Heart left ventricle (tissue), 16 donors: Measurements from ENCODE around the gene SH3YL1. TPM values are rescaled to one million over a fixed set of nuclear protein-coding genes. Genes with fewer than 3 reads are reported as not detected.

Experiments used
- ATAC-seq, 4 donors: fragments of 200-7000 bp; cut with Tn5 transposase; one replicate each; pipeline ENCODE4 v1.9.1; 2020 to 2022; ENCODE audit warnings: moderate library complexity in 4 of 4, mild to moderate bottlenecking in 3 of 4, moderate number of reproducible peaks in 1 of 4
- DNase-seq, 5 donors: peaks; one replicate each; pipeline ENCODE4 v3.0.0-alpha.2; 2020
- H3K27ac ChIP-seq, 12 donors: fragments of 200-600 bp; sonication (generic) in 4 of 12; one replicate each; pipeline versions ENCODE4 v1.5.0 to v1.8.0; 2016 to 2022; ENCODE audit warnings: mild to moderate bottlenecking in 2 of 12
- H3K27me3 ChIP-seq, 9 donors: fragments of 200-600 bp; sonication (generic) in 2 of 9; one replicate each; pipeline versions ENCODE4 v1.5.1 to v1.8.0; 2016 to 2022; ENCODE audit warnings: mild to moderate bottlenecking in 3 of 9
- H3K36me3 ChIP-seq, 9 donors: fragments of 200-600 bp; sonication (generic) in 2 of 9; one replicate each; pipeline versions ENCODE4 v1.5.0 to v1.8.0; 2018 to 2022; ENCODE audit warnings: mild to moderate bottlenecking in 2 of 9
- H3K4me1 ChIP-seq, 12 donors: fragments of 200-600 bp; sonication (generic) in 4 of 12; one replicate each; pipeline versions ENCODE4 v1.5.0 to v1.8.0; 2016 to 2022; ENCODE audit warnings: mild to moderate bottlenecking in 3 of 12
- H3K4me3 ChIP-seq, 12 donors: fragments of 200-600 bp; sonication (generic) in 4 of 12; one replicate each; pipeline versions ENCODE4 v1.5.0 to v1.8.0; 2017 to 2022; ENCODE audit warnings: mild to moderate bottlenecking in 9 of 12, moderate library complexity in 4 of 12
- H3K9me3 ChIP-seq, 12 donors: fragments of 200-600 bp; sonication (generic) in 4 of 12; one replicate each; pipeline versions ENCODE4 v1.5.0 to v1.8.0; 2016 to 2022; ENCODE audit warnings: mild to moderate bottlenecking in 1 of 12
- CTCF ChIP-seq, 12 donors: fragments of 200-600 bp; sonication (generic) in 4 of 12; IDR thresholded peaks; one replicate each; pipeline versions ENCODE4 v1.5.0 to v1.8.0; 2018 to 2022; ENCODE audit warnings: antibody characterized with exemption in 12 of 12, mild to moderate bottlenecking in 5 of 12
- POLR2A ChIP-seq, 2 donors: fragments of 450-650 bp; IDR thresholded peaks; one replicate each; pipeline ENCODE4 v1.6.1; 2017; ENCODE audit warnings: antibody characterized with exemption in 2 of 2, mild to moderate bottlenecking in 2 of 2, moderate library complexity in 2 of 2
- WGBS, 4 donors: extraction: QIAGEN DNeasy Blood & Tissue Kit in 2 of 4; methylation state at CpG; one replicate each; pipeline versions ENCODE4 v1.1.5 to v1.1.7; 2013 to 2018; 5-methylcytosine and 5-hydroxymethylcytosine counted together
- intact Hi-C, 10 donors: fragments of 100-400 bp; cut with DNase I; formaldehyde crosslinking; loops; one replicate each; pipeline versions ENCODE4 v1.11.1 to v1.14.2; 2022
- polyA plus RNA-seq, 2 donors: library from polyadenylated mRNA; stranded (reverse); fragments of 200-250 nt; gene quantifications; one replicate each; pipeline ENCODE4 v1.2.3, GENCODE V29; 2013
- total RNA-seq, 9 donors: library from RNA; depleted of rRNA in 2 of 9; stranded (reverse); fragments of >200 nt in 2 of 9; fragmentation: NEBNext Ultra II Directional in 3 of 9; extraction: Animal tissue kit (Norgen Biotek cat#: 25700) in 3 of 9; gene quantifications; one replicate each; pipeline versions ENCODE4 v1.1.0 to v1.2.4, GENCODE V29; 2016 to 2023
- donor health status: ischemic (EF 13 %, LVEDD 7.1; RV severe dilation, severe dysfunction).
- donor health status: healthy with polysubstance abuse.
- donor health status: DM: no; HTN: yes; CAD: no.
- donor health status: DM: no; HTN: no; CAD: no.
- donor health status: ischemic (EF 25% LVEDD 6.9; RV normal size, moderate dysfunction).
- donor health status: ischemic (EF 25% LVEDD 5.7; RV mildly dilated, moderate dysfunction).
- donor health status: healthy.
- donor health status: DM: yes; HTN: yes; CAD: no.
- donor health status: ischemic (EF 35%, LVEDD 5.7; RV mildly dilated, moderate dysfunction).
- donor health status: nonischemic (EF 11% LVEDD 7.7; RV severe dilation, severe dysfunction).
- donor health status: DM: yes; HTN: yes; CAD: no.
- donor health status: PGD.
- donor health status: ischemic (EF 29% LVEDD 5.4; RV normal size, mild dysfunction).
- donor health status: nonischemic (EF 23%, LVEDD 6.1; RV moderate dilation, normal function).

Gene SH3YL1
- total and polyA plus RNA-seq, 11 donors: 4.9 to 16.4 (median 10.5) TPM

GRCh38 chr2:259789-260331 lies 4.0 kb downstream of the SH3YL1 start:
- H3K27me3 ChIP-seq: no peaks in the 10 kb centered on the region
- peaks cover 0 to 32% (median 8%) of the 10 kb centered on the region in 12 donors for H3K9me3 ChIP-seq
- H3K4me1 ChIP-seq: peaks cover 0 to 12% (median 7%) of the 10 kb centered on the region in 12 donors
- no peak overlapping the region for H3K27ac ChIP-seq
- 95 to 98% (median 97%) methylated on average over 2 of the region's 2 CpGs for WGBS, 4 donors
- intact Hi-C loops: no loop called here
- TF ChIP-seq POLR2A (IDR thresholded peaks at IDR 0.05) (no peak), CTCF (IDR thresholded peaks at IDR 0.05) (no peak)
- no peaks in the 10 kb centered on the region for H3K36me3 ChIP-seq
- DNase-seq: no peak
- no peak for ATAC-seq
- H3K4me3 ChIP-seq: no peak overlapping the region

- WGBS, 4 donors: 86 to 94% (median 92%) methylated on average over 3 of the region's 3 CpGs
- no peak for TF ChIP-seq CTCF (IDR thresholded peaks at IDR 0.05)
- TF ChIP-seq POLR2A (IDR thresholded peaks at IDR 0.05): no peak
- H3K27me3 ChIP-seq: no peaks in the 10 kb centered on the region
- DNase-seq: no peak
- peaks cover 0 to 10% (median 6%) of the 10 kb centered on the region in 12 donors for H3K4me1 ChIP-seq
- no peak overlapping the region for H3K4me3 ChIP-seq
- peaks cover 0 to 32% (median 8%) of the 10 kb centered on the region in 12 donors for H3K9me3 ChIP-seq
- intact Hi-C loops: no loop called here
- no peak overlapping the region for H3K27ac ChIP-seq
- H3K36me3 ChIP-seq: no peaks in the 10 kb centered on the region
- no peak for ATAC-seq
Measured at GRCh38 chr2:258933-259332, 4.9 kb downstream of the SH3YL1 start.

GRCh38 chr2:257842-258241 lies 6.0 kb downstream of the SH3YL1 start:
- H3K36me3 ChIP-seq: no peaks in the 10 kb centered on the region
- WGBS, 4 donors: 95 to 100% (median 96%) methylated on average over 2 of the region's 2 CpGs
- ATAC-seq: no peak
- H3K27me3 ChIP-seq: no peaks in the 10 kb centered on the region
- no peak overlapping the region for H3K27ac ChIP-seq
- intact Hi-C loops: no loop called here
- H3K4me3 ChIP-seq: no peak overlapping the region
- no peaks in the 10 kb centered on the region for H3K4me1 ChIP-seq
- TF ChIP-seq POLR2A (IDR thresholded peaks at IDR 0.05) (no peak), CTCF (IDR thresholded peaks at IDR 0.05) (no peak)
- no peak for DNase-seq
- H3K9me3 ChIP-seq: peaks cover 0 to 32% (median 8%) of the 10 kb centered on the region in 12 donors

GRCh38 chr2:257429-257828 lies 6.4 kb downstream of the SH3YL1 start:
- no peaks in the 10 kb centered on the region for H3K27me3 ChIP-seq
- TF ChIP-seq POLR2A (IDR thresholded peaks at IDR 0.05): no peak
- TF ChIP-seq CTCF (IDR thresholded peaks at IDR 0.05): no peak
- no peaks in the 10 kb centered on the region for H3K4me1 ChIP-seq
- intact Hi-C loops: no loop called here
- DNase-seq (no peak), ATAC-seq (no peak)
- H3K36me3 ChIP-seq: peaks cover 0 to 2% (median 0%) of the 10 kb centered on the region in 9 donors
- 91 to 93% (median 91%) methylated on average over 3 of the region's 3 CpGs for WGBS, 4 donors
- H3K9me3 ChIP-seq: peaks cover 0 to 32% (median 8%) of the 10 kb centered on the region in 12 donors
- no peak overlapping the region for H3K4me3 ChIP-seq
- no peak overlapping the region for H3K27ac ChIP-seq
